NCI-H1092 (cell line): ENCODE measurements around the gene CTNNA2.
"Not testable (repeated sequence)": the region's sequence is repeated elsewhere in the genome, so short reads cannot be mapped to it uniquely, and the experiment has no call there.

Experiments used
- DNase-seq: peaks from one replicate; lab custom pipeline; 2025; lab: John Stamatoyannopoulos, UW

Gene CTNNA2

DNA sequence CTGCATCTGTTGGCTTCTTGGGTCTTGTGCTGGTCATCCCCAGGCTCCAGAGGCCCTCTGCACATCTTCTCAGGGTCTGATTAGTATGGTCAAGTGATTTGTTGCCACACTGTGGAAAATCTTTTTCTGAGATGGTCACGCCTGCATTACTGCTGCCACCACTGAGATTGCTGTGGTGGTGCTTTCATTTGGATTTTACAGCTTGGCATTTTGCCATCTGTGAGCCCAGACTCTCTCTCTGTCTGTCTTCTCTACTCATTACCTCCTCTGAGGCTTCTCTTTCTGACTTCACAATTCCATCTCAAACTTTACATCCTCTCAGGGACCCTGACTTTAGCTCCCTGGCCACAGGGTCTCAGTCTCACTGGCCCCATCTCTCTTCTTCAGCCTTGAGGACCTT lies 637.1 kb downstream of the CTNNA2 start:
- DNase-seq = no peak

DNA sequence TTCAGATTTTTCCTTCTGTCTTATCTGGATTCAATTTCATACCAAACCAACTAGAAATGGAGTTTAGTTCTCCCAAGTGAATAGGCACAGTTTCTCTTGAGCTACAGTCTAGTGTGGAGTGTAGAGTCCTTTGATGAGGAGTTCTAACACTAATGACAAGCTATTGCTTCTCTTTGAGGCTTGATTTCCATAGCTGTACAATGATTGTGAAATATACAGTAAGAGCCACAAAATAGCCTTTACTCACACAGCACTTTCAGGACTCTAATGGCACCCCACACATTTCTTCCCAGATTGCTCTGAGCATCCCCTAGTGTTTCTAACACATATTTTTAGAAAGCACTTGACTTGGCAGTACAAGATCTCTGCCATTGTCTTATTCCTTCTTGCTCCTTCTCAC lies 638.4 kb downstream of the CTNNA2 start:
- DNase-seq = no peak

DNA sequence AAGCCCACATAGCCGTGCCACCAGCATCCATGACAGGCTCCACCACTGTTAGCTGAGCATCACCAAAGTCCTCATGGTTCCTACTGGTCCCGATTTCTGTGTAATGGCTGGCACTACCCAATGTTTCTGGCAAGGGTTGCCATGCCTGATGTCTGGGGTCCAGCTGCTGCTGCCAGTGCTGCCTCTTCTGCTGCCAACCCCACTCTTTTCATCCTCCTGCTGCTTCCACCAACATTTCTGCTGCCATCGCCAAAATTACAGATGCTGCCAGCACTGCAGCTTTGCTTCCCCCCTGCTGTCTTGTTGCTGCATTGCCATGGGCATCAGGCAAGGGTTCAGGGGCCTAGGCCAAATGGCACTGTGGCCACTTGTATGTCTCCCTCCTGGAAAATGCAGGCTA lies 638.8 kb downstream of the CTNNA2 start:
- DNase-seq = no peak

DNA sequence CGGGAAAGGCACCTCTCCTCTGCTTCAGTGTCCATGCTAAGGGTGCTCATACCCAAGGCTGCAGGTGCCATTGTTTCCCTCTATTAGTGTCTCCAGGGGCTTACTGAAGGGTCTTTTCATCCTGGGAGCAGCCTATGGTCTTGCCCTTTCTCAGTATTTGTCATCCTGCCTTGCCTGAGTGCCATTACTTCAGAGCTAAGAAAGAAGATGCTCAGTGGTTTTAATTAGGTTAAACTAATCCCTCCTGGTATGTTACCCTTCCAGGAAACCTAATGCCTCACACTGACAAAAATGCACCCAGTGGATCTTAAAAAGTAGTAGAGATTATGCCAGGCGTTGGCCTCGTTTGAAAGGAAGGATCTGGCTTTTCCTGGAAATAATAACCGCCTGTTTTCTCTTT lies 640.3 kb downstream of the CTNNA2 start:
- DNase-seq = no peak

DNA sequence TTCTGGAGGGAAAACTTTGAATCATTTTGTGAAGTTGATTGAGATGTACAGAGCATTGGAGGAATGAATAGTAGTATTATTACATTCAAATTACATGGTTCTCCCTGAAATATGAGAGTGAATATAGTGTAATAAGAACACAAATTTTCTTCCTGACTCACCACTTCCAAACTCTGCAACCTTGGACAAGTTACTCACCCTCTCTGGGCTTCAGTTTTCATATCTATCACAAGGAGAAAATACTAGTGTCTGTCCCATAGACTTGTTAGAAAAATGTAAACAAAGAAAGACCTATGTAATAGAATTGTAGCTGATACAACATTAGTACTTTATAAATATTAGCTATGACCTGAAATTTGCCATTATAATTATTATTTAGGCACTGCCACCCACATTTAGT lies 640.9 kb downstream of the CTNNA2 start:
- DNase-seq = no peak

DNA sequence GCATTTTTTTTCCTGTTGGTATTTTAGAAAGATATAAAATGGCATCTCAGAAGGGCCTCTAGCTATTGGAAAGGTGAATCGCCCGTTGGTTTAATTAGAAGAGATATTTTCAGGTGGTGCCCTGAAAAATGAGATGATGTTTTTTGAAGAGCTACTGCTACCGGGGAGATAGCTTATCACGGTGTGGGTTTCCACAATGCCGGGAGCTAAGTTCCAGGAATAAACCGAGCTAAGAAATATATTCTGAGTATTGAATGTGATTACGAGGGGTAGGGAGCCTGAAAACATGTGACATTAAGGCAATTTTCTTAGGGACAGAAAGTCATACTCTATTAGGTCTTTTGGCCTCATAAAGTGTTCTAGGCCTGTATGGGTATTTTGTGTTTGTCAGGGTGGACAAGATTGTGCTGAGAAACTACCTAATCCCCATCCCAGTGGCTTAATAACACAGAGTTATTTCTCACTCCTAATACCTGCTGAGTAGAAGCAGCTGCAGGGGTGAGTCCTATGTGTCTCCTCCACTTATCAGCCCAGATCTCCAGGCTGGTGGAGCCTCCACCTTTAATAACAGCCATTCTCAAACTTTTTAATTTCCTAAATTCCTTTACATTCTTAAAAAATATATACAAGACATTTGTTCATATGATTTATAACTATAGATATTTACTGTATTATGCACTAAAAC lies 641.5 kb downstream of the CTNNA2 start:
- no peak for DNase-seq

DNA sequence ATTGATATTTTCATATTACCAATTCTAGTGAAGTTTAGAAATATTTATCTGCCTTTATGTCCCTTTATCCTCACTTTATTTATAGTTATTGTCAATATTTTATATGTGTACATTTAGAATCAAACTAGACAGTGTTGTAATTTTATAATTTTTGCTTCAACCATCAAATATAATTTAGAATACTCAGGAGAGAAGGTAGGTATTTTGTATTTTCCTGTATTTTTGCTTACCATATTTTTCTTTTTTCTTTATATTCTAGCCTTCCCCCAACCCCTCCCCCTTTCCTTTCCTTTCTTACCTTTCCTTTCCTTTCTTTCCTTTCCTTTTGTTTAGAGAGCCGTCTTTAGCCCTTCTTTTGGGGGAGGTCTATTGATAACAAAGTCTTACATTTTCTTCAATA lies 651.5 kb downstream of the CTNNA2 start:
- no peak for DNase-seq

DNA sequence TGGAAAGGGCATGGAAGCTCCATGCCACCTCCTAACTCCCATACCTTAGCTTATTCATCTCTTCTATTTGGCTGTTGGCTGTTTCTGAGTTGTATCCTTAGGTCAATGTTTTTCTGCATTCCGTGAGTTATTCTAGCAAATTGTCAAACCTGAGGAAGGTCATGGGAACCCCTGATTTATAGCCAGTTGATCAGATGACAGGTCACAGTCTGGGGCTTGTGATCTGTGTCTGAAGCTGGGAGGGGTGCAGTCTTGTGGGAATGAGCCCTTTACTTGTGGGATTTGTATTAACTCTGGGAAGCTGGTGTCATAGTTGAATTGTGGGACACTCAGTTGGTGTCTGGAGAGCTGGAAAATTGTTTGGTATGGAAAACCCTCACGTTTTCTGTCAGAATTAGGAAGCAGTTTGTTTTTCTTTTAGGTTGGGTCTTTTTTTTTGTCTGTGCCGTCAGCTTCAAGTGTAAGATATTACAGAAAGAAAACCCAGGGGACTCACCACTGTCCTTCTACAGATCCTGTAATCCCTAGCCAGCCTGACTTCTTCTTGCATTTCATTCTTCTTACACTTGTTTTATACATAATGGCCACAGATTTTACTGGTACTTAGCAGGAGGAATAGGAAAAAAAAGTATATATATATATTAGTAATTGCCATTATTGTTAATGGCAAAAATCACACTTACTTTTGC lies 653.8 kb downstream of the CTNNA2 start:
- DNase-seq = no peak

DNA sequence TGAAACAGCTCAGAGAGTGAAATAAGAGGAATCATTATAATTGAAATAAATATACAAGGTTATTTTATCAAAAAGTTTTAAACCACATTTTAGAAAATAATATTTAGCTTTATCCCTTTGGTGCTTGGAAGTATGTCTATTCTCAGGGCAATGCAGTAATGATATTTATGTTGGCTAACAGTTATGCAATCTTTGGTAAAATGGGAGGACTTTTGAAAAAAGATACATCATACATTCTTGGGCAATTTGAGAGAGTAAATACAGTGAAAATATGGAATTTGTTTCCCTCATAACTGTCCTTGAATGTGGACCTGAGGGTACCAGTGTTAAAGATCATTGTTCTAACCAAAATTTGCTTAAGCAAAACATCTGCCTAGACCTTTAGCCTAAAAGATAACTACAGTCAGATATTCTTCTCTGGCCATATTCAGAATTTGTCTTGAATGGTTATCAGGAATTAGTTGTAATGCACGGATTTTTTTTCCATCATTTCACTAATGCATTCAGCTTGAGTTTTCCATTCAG lies 654.5 kb downstream of the CTNNA2 start:
- DNase-seq = no peak

DNA sequence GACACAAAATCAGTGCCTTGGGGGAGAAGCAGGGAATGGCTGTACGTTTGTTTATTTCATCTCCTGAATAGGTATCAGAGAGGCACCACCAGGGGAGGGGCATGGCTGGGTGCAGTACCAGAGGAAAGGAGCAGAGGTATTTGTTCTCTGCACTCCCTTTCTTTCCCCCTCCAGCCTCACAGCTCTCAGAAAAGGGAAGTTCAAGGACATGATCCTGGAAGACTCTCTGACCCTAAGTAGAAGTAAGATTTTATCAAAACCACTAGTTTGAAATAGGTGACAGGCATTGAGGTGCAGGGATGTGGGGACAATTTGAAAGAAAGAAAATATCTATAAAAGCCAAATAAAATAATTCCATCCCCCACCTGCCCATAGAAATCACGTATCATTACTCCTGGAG lies 655.2 kb downstream of the CTNNA2 start:
- DNase-seq = no peak

DNA sequence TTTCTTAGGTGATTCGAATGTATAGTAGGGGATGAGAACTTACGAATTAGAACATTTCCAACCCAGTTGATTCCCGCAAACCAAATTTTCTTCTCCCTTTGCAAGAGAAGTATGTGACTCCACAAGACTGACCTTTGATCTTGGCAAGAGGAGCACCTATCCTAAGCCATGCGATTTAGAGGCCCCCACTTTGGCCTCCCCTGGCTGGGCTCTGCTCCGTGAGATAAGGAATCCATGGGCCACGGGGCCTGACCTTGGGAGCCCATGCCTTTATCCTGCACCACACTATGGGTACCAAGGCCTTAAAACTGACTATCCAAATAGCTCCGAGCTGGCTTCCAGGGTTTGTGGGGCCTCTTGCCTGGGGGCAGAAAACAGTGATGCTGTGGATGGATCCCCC lies 656.0 kb downstream of the CTNNA2 start:
- DNase-seq = no peak

DNA sequence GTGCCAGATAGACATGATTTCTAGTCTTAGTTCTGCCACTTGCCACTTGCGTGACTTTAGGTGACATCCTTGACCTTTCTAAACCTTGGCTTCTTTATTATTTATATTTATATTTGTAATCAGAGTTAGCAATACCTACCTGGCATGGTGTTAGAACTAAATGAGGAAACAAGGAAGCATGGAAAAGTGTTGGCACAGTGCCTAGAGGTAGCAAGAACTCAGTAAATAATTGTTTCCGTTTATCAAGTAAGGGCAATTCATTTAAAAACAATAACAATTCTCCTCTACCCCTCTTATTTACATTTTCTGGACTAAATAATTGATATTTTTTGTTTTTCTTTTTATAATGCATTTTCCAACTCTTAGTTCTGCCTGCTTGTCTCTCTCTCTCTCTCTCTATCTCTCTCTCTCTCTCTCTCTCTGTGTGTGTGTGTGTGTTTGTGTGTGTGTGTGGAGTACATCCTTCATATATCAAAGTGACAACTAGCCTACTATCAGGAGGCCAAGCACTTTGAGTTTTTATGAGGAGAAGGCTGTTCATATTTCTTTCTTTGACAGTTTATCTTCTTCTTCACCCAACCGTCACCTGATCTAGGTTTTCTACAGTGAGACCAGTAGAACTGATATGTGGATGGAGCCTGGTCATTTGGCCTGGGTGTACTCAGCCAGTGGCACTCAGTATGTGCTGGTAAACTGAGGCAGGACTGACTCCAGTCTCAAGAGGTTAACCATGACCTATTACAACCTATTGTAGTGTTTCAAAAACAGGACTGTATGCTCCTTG lies 657.2 kb downstream of the CTNNA2 start:
- DNase-seq = no peak

DNA sequence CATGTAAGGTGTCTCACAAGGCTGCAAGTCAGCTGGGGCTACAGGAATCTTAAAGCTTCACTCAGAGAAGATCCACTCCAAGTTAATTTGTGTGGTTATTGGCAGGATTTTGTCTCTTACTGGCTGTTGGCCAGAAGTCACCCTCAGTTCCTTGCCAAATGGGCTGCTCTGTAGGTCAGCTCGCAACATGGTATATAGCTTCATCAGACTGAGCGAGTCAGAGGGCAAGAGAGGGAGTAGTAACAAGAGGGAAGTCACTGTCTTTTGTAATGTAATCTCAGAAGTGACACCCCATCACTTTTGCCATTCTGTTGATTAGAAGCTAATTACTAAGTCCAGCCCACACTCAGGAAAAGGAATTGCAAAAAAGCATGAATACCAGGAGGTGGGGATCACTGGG lies 672.2 kb downstream of the CTNNA2 start:
- no peak for DNase-seq

DNA sequence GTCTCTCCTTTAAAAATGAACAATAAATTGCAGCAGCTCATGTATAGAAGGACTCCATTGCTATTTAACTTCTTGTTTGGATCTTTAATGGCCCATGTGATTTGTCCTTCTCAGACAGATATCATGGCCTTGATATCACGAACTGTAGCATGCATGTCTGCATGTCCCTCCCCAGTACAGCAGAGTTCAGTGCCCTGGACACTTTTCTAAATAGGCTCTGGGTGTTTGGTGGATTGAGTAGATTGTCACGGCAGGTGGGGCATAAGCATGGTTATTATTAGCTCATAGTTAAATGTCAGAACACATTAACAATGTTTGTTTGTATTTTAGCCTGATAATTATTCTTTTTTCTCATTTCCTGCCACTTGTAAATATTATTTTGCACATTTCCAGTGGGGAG lies 673.4 kb downstream of the CTNNA2 start:
- DNase-seq = no peak

DNA sequence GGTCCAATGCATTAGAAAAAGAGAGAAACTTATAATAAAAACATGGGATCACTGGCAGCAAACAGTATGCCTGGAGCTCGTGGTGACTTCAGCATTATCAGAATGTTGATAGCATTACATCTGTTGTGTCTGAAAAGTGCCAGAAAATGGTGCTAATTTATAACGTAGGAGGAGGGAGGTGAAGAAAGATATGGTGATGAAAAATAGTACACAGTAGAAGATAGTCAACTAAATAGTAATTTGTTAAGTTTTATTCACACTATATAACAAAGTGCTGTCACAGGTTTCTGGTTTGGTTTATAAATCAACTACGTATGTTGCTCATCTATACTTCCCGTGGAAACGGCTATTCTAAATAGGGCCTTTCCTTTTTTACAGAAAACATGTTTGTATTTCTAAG lies 674.3 kb downstream of the CTNNA2 start:
- no peak for DNase-seq

DNA sequence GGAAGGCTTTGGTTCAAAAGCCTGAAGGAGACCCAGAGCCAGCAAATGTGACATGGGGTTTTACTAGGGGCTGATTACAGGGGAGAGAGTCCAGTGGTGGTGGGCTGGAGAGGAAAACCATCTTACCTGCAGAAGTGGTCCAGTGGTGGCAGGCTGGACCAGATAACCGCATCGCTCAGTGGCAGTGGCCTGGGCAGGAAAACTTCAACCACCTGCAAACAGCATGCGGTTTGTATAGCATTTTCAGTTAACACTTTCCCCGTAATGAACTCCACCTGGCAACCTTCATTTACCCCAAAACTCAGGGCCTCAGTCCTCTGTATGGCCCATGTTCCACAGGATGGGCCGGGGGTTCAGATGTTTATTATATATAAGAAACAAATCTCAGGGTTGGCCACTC lies 677.3 kb downstream of the CTNNA2 start:
- DNase-seq = no peak

DNA sequence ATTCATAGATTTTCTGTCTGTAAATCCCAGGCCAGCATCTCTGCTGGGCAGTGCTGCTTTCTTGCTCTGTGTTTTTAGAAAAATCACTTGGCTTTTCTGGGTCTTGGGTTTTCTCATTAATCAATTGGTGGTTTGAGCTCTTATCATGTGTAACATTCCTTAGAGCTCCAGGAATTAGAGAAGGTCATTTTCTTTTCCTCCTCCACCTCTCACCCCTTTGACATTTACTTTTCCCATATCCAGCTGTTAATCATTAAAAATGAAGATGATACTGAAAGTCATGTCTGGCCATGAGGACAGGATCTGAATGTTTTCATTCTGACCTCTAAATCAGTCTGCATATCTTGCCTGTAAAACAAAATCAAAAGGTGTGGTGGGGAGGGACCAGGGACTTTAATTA lies 680.7 kb downstream of the CTNNA2 start:
- no peak for DNase-seq

DNA sequence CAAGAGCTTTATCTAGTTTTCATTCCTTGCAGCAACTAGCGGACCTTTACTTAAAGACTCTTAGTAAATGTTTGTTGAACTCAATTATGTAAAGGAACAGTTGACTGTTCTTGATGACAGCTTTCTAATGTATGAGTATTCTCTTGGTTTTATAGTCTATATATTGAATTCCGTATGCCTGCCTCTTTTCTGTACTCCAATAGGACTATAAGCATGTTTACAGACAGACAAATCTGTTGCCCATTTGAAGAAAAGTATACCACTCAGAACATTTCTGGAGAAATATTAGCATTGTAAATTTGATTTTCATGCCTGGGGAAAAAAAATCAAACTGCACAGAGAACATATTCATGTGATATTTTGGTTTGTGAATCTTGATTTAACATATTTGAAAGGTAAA lies 682.2 kb downstream of the CTNNA2 start:
- no peak for DNase-seq

DNA sequence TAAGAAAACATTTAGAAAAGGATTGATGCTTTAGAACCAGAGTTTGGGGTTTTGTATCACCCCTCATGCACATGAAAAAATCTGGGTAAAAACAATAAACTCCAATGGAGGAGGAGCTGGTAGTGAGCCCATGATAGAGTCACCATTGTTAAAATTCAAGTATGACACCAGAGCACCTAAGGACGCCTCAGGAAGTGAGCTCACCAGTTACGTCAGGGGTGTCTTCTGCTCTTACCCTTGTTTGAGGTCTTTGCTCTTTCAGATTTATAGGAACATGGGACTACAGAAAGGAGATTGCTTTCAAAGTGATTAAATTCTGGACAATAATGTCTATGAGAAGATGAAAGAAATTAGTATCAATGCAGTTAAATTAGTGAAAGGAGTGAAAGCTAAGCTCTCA lies 685.2 kb downstream of the CTNNA2 start:
- DNase-seq = no peak

DNA sequence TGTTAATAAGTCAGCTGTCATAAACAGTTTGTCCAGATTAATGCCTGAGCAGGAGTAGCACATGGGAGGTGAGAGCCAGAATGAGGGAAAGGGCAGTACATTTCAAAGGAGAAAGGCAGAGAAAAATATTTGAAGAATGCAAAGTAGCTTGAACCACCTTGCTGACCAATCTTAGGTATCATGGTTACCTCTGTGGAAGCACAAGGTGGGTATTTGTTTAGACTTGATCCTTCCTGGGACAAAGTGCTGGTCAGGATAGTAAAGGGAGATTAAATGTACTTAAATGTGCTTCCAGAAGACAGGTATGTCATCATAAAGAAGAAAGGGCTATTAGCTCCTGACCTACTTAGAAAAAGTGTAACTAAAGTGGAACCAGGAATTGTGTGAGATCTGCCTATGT lies 686.7 kb downstream of the CTNNA2 start:
- DNase-seq = no peak

DNA sequence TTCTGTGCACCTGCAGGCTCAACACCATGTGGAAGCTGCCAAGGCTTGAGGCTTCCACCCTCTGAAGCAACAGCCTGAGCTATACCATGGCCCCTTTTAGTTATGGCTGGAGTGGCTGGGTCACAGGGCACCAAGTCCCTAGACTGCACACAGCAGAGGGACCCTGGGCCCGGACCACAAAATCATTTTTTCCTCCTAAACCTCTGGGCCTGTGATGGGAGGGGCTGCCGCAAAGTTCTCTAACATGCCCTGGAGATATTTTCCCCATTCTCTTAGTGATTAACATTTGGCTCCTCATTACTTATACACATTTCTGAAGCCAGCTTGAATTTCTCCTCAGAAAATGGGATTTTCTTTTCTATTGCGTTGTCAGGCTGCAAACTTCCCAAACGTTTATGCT lies 691.1 kb downstream of the CTNNA2 start:
- not testable (repeated sequence) for DNase-seq

DNA sequence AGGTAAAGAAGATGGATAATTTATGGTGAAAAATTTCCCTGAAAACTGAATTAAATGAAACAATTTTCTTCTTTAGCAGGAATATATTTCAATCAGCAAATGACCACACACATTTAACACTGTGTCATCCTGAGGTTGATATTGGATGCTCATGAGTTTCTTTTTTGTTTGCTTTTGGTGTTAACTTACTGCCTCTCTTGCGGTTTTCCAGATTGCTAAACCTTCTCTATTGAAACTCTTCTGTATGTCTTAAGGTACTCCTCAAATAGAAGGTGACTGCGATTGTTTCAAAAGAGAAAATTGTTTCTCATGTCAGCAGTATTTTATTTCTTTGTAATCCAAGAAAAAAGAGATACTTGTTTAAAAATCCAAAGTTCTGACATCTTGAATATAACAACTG lies 692.6 kb downstream of the CTNNA2 start:
- no peak for DNase-seq

DNA sequence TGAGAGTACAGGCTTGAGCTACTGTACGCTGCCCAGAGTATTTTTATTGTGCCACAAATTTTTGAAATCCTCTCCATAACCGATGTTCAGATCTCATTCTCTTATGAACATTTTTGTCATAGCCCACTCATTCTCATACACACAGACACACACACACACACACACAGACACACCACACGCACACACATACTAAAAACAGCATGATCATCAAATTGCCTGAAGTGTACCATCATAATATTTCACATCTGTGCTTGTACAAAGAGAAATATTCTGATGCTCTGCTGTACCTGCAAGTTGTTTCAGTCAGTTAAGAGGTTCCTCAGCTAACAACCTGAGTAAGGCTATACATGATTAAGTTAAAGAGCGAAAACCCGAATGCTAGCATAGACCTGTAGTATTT lies 696.6 kb downstream of the CTNNA2 start:
- no peak for DNase-seq
